ENCODE measurements around the gene PRRT1.
"Not testable (repeated sequence)": the region's sequence is repeated elsewhere in the genome, so short reads cannot be mapped to it uniquely, and the experiment has no call there.

The PRRT1 gene

GRCh38 chr6:32187725-32188380, 36.1 kb upstream of the PRRT1 start:
- not testable (repeated sequence) for DNase-seq

GRCh38 chr6:32187009-32187709, 35.4 kb upstream of the PRRT1 start:
- no peak for DNase-seq

GRCh38 chr6:32186151-32186840, 34.6 kb upstream of the PRRT1 start:
- DNase-seq, result not testable (repeated sequence)

GRCh38 chr6:32185681-32186131, 34.0 kb upstream of the PRRT1 start:
- DNase-seq, result peak; percentile 68 to 73

- no peak for DNase-seq
These were observed 32.4 kb upstream of the PRRT1 start, which contains the start of gene AGER for GRCh38 chr6:32184084-32184640. TSS of gene AGER (minus strand) at chr6:32184253. CDS start at chr6:32184222, 31 bp downstream.

- no peak for DNase-seq
These were observed 31.8 kb upstream of the PRRT1 start for GRCh38 chr6:32183483-32184083.

GRCh38 chr6:32183030-32183429, 31.3 kb upstream of the PRRT1 start:
- DNase-seq, result no peak

- no peak for DNase-seq
These were observed 30.8 kb upstream of the PRRT1 start for GRCh38 chr6:32182555-32182981.

GRCh38 chr6:32181915-32182529, 30.3 kb upstream of the PRRT1 start:
- no peak for DNase-seq

- no peak for DNase-seq
These were observed 29.5 kb upstream of the PRRT1 start for GRCh38 chr6:32181148-32181702.

- no peak for DNase-seq
These were observed 28.1 kb upstream of the PRRT1 start for GRCh38 chr6:32179766-32180405.

- DNase-seq, result no peak
These were observed 27.1 kb upstream of the PRRT1 start for GRCh38 chr6:32178547-32179440.

GRCh38 chr6:32177788-32178546, 26.2 kb upstream of the PRRT1 start, which contains the start of gene RNF5:
TSS of gene RNF5 (plus strand) at chr6:32178405. CDS start at chr6:32178512, 107 bp downstream.
- peak; percentile 91 for DNase-seq

GRCh38 chr6:32177183-32177787, 25.5 kb upstream of the PRRT1 start:
- no peak for DNase-seq

- no peak for DNase-seq
These were observed 24.9 kb upstream of the PRRT1 start for GRCh38 chr6:32176476-32177182.

GRCh38 chr6:32175711-32176475, 24.2 kb upstream of the PRRT1 start, which contains the start of gene AGPAT1:
TSS of gene AGPAT1 (minus strand) at chr6:32176084. CDS start at chr6:32171496, 4,588 bp downstream.
- DNase-seq, result peak; percentile 98

GRCh38 chr6:32175322-32175710, 23.6 kb upstream of the PRRT1 start:
- no peak for DNase-seq

GRCh38 chr6:32174416-32174815, 22.7 kb upstream of the PRRT1 start:
- no peak for DNase-seq
